GM23338 (cell line): ENCODE data around the gene PSMA2. TPM values are rescaled to one million over a fixed set of nuclear protein-coding genes. Genes with fewer than 3 reads are reported as not detected.

Experiments
- ATAC-seq: fragments of 200-7000 bp; cut with Tn5 transposase; 3 replicates; pipeline ENCODE4 v1.9.1; 2020
- DNase-seq: peaks from one replicate; pipeline ENCODE4 v3.0.0-alpha.2; 2015; ENCODE audit warnings: low spot score
- H2AFZ ChIP-seq: fragments of 200-600 bp; sonication (generic); 2 replicates; pipeline ENCODE4 v1.8.0; 2016; ENCODE audit warnings: antibody characterized with exemption, mild to moderate bottlenecking, moderate library complexity
- H3F3A ChIP-seq: fragments of 200-600 bp; sonication (generic); replicated peaks from 2 replicates; pipeline ENCODE4 v1.8.0; 2017; ENCODE audit warnings: antibody characterized with exemption, mixed run types, low read depth
- H3K27ac ChIP-seq: fragments of 200-600 bp; sonication (generic); 2 replicates; pipeline ENCODE4 v1.6.1; 2016; ENCODE audit warnings: low read depth
- H3K27me3 ChIP-seq: fragments of 200-600 bp; sonication (generic); 2 replicates; pipeline ENCODE4 v1.8.0; 2016; ENCODE audit warnings: mild to moderate bottlenecking, mixed run types, moderate library complexity; ENCODE audit not compliant: insufficient read depth
- H3K36me3 ChIP-seq: fragments of 200-600 bp; sonication (generic); 2 replicates; pipeline ENCODE4 v1.8.0; 2016; ENCODE audit warnings: mild to moderate bottlenecking; ENCODE audit not compliant: insufficient read depth
- H3K4me1 ChIP-seq: fragments of 200-600 bp; sonication (generic); 2 replicates; pipeline ENCODE4 v1.8.0; 2016; ENCODE audit warnings: mild to moderate bottlenecking, moderate library complexity; ENCODE audit not compliant: insufficient read depth
- H3K4me2 ChIP-seq: fragments of 200-600 bp; sonication (generic); 2 replicates; pipeline ENCODE4 v1.7.1; 2017; ENCODE audit warnings: mixed run types
- H3K4me3 ChIP-seq: fragments of 200-600 bp; sonication (generic); 2 replicates; pipeline ENCODE4 v1.6.1; 2016; ENCODE audit warnings: mixed run types
- H3K79me2 ChIP-seq: fragments of 200-600 bp; sonication (generic); replicated peaks from 2 replicates; pipeline ENCODE4 v1.8.0; 2017; ENCODE audit warnings: mild to moderate bottlenecking; ENCODE audit not compliant: insufficient read depth
- H3K9me2 ChIP-seq: fragments of 200-600 bp; sonication (generic); 2 replicates; pipeline ENCODE4 v1.8.0; 2017; ENCODE audit not compliant: insufficient read depth
- H4K20me1 ChIP-seq: fragments of 200-600 bp; sonication (generic); replicated peaks from 2 replicates; pipeline ENCODE4 v1.8.0; 2017; ENCODE audit warnings: mild to moderate bottlenecking; ENCODE audit not compliant: insufficient read depth
- H3K27ac Mint-ChIP-seq: 2 replicates; pipeline ENCODE4 v1.8.0; 2020; ENCODE audit warnings: inconsistent platforms, mild to moderate bottlenecking, moderate library complexity, mixed read lengths
- H3K27me3 Mint-ChIP-seq: 3 replicates; pipeline ENCODE4 v1.8.0; 2022; ENCODE audit warnings: low read depth, mild to moderate bottlenecking, moderate library complexity, mixed read lengths, inconsistent platforms; ENCODE audit not compliant: insufficient read depth, poor library complexity
- H3K36me3 Mint-ChIP-seq: 3 replicates; pipeline ENCODE4 v1.8.0; 2021; ENCODE audit warnings: low read depth, mild to moderate bottlenecking, inconsistent platforms, moderate library complexity, mixed read lengths
- H3K4me1 Mint-ChIP-seq: 3 replicates; pipeline ENCODE4 v1.8.0; 2020; ENCODE audit warnings: mild to moderate bottlenecking, inconsistent platforms, mixed read lengths
- H3K4me3 Mint-ChIP-seq: 3 replicates; pipeline ENCODE4 v1.8.0; 2021; ENCODE audit warnings: moderate library complexity, mild to moderate bottlenecking, inconsistent platforms, mixed read lengths
- H3K9me3 Mint-ChIP-seq: 3 replicates; pipeline ENCODE4 v1.8.0; 2020; ENCODE audit warnings: moderate library complexity, mild to moderate bottlenecking, inconsistent platforms, mixed read lengths
- CREB1 ChIP-seq: fragments of 250-450 bp; sonication (Bioruptor Pico); IDR thresholded peaks from 2 replicates; pipeline ENCODE4 v1.5.0; 2020; ENCODE audit warnings: low read depth, mild to moderate bottlenecking, moderate library complexity
- CTCF ChIP-seq, 2 experiments: fragments of 200-600 bp in 1 of 2; sonication (generic) in 1 of 2; conservative IDR thresholded peaks; 2 replicates each; pipeline versions ENCODE4 v1.5.1 to v1.6.1; 2016 to 2017; ENCODE audit warnings: antibody characterized with exemption in 2 of 2, low read depth in 2 of 2, mild to moderate bottlenecking in 2 of 2, moderate library complexity in 1 of 2
- EZH2 ChIP-seq: fragments of 200-600 bp; sonication (generic); IDR thresholded peaks from one replicate; pipeline ENCODE4 v1.8.0; 2017; ENCODE audit warnings: antibody characterized with exemption, mild to moderate bottlenecking, low read depth; ENCODE audit not compliant: unreplicated experiment
- EZH2phosphoT487 ChIP-seq: fragments of 200-600 bp; sonication (generic); IDR thresholded peaks from one replicate; pipeline ENCODE4 v1.8.1; 2018; ENCODE audit warnings: antibody characterized with exemption; ENCODE audit not compliant: unreplicated experiment
- JUNB ChIP-seq: IDR thresholded peaks from one replicate; pipeline ENCODE4 v1.6.1; 2016; ENCODE audit warnings: antibody characterized with exemption; ENCODE audit not compliant: unreplicated experiment
- POLR2AphosphoS5 ChIP-seq: IDR thresholded peaks from 2 replicates; pipeline ENCODE4 v1.6.1; 2016; ENCODE audit warnings: antibody characterized with exemption, low read depth
- STAT1 ChIP-seq: IDR thresholded peaks from one replicate; pipeline ENCODE4 v1.6.1; 2016; ENCODE audit warnings: antibody characterized with exemption; ENCODE audit not compliant: unreplicated experiment
- polyA plus RNA-seq: library from polyadenylated mRNA; unstranded; fragments of >200 nt; fragmentation: Nextera tagmentation; extraction: Ambion mirVana; gene quantifications from 2 replicates; pipeline ENCODE4 v1.2.1, GENCODE V29; 2016
- total RNA-seq: library from RNA; depleted of rRNA; stranded (reverse); fragments of >200 nt; shearing (Covaris generic); gene quantifications from 2 replicates; pipeline ENCODE4 v1.2.3, GENCODE V29; 2014

Gene PSMA2
- total and polyA plus RNA-seq, 2 experiments from 2014 or later, result 178 to 678 TPM

- TF ChIP-seq CREB1, result no peak
- no peak for TF ChIP-seq POLR2AphosphoS5
- TF ChIP-seq STAT1, result no peak
- TF ChIP-seq EZH2phosphoT487, result no peak
- TF ChIP-seq EZH2, result no peak
Observed at GRCh38 chr7:42934291-42934690, 2.3 kb upstream of the PSMA2 start (continued).

DNA sequence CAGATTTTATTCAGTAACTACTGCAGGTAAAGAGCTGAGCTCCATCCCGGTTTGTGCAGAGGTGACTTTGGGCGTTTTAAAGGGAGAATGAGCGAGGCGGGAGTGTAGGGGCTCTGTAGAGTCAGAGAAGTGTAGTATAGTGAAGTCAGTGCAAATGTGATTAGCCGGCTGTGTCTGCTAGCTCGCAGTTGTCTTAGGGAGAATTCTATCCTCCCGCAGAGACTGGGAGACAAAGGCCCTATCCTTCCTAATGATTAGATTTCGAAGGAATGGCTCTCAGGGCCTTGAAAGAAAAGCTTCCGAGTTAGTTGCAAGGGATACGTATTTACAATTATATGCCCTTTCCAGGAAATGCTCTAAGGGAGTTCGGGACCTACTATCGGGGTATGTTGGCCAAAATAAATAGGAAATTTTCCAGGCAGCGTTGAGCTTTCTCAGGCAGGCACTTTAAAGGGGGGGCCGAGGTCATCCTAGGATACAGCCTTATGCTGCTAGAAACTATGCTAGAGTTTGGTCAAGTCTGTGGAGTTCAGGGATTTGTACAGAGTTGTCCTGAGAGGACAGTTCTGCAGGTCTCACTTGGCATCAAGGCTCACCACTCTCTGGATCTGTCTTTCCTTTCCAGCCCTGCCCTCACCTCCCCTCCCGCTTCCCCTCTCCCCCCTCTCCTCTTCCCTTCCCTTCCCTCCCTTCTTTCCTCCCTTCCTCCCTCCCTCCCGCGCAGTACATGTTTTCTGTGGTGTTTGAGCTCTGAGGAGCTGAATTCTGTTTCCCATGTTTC lies 1.0 kb upstream of the PSMA2 start:
- no peaks in the 10 kb centered on the region for H3K9me2 ChIP-seq
- peak overlapping the region; percentile 100 for H3K27ac Mint-ChIP-seq
- H3K4me1 Mint-ChIP-seq, result peaks cover 12% of the 10 kb centered on the region; the same call in 2 of the 3 replicates
- no peaks in the 10 kb centered on the region for H3F3A ChIP-seq
- no peaks in the 10 kb centered on the region for H3K27me3 ChIP-seq
- peak overlapping the region; percentile 100 for H3K4me3 Mint-ChIP-seq
- peaks cover 80% of the 10 kb centered on the region for H3K79me2 ChIP-seq
- no peaks in the 10 kb centered on the region for H3K9me3 Mint-ChIP-seq
- ATAC-seq (peak; percentile 57), DNase-seq (peak; percentile 43)
- peaks cover 13% of the 10 kb centered on the region for H3K27me3 Mint-ChIP-seq
- no peak for TF ChIP-seq CREB1
- TF ChIP-seq JUNB, result no peak
- peak overlapping the region; percentile 91 for H3K4me2 ChIP-seq
- peak overlapping the region; percentile 89 for H3K4me3 ChIP-seq
- peaks cover 53% of the 10 kb centered on the region for H4K20me1 ChIP-seq
- H3K36me3 Mint-ChIP-seq, result peaks cover 36% of the 10 kb centered on the region
- 0 out of 2 replicates have a peak overlapping the region, but pooled peaks have one; percentile 2 for H2AFZ ChIP-seq
- H3K27ac ChIP-seq, result peak overlapping the region; percentile 35
- H3K36me3 ChIP-seq, result peaks cover 20% of the 10 kb centered on the region; the same call in 1 of the 2 replicates
- peaks cover 12% of the 10 kb centered on the region for H3K4me1 ChIP-seq

DNA sequence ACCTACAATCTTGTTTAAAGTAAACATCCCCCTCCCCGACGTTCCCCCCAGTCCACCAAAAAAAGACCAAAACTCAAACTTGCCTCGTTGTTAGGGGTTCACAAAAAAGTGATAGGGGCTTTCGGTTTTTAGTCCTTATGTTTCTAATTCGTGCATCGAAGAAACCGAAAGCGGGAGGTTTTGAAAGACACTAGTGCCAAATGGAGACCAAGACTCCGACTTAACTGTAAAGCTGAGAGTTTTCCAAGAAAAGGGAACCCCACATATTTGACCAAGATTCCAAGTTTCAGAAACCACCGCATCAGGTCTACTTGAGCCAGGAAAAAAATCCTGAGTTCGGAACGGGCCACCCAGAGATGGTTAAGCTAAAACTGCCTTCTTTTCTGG lies 534 bp downstream of the PSMA2 start:
- TF ChIP-seq STAT1, result no peak
- no peak for TF ChIP-seq CTCF (conservative IDR thresholded peaks at IDR 0.05; ENCODE audit: low read depth in 2 of 2)
- no peaks in the 10 kb centered on the region for H3K9me3 Mint-ChIP-seq
- Histone ChIP-seq H3K4me3 (peak overlapping the region; percentile 89), H3K9me2 (no peaks in the 10 kb centered on the region), H3K4me1 (peaks cover 12% of the 10 kb centered on the region), H2AFZ (peak overlapping the region; percentile 45; the same call in 1 of the 2 replicates), H3F3A (no peaks in the 10 kb centered on the region), H3K27ac (no peak overlapping the region), H3K27me3 (no peaks in the 10 kb centered on the region), H3K79me2 (peaks cover 95% of the 10 kb centered on the region), H3K4me2 (peak overlapping the region; percentile 94), H4K20me1 (peaks cover 68% of the 10 kb centered on the region), H3K36me3 (peaks cover 27% of the 10 kb centered on the region)
- no peak for DNase-seq
- H3K27me3 Mint-ChIP-seq, result peaks cover 13% of the 10 kb centered on the region
- ATAC-seq, result no peak
- H3K4me1 Mint-ChIP-seq, result peaks cover 14% of the 10 kb centered on the region; the same call in 2 of the 3 replicates
- H3K36me3 Mint-ChIP-seq, result peaks cover 40% of the 10 kb centered on the region
- H3K4me3 Mint-ChIP-seq, result peak overlapping the region; percentile 100
- peak overlapping the region; percentile 100 for H3K27ac Mint-ChIP-seq
